Measurements from ENCODE around the gene GGT5.
A peak's percentile ranks its signal among the peaks of the same experiment; 100 is the strongest.
"Not testable (repeated sequence)": the region's sequence is repeated elsewhere in the genome, so short reads cannot be mapped to it uniquely, and the experiment has no call there.

Gene GGT5

GRCh38 chr22:24233235-24233634 is 11.6 kb downstream of the GGT5 start:
- no peak for DNase-seq (ENCODE audit: low read depth in 2 of 3, low spot score in 2 of 3)

- no peak for DNase-seq (ENCODE audit: low read depth in 2 of 3, low spot score in 2 of 3)
These were observed 12.2 kb downstream of the GGT5 start for GRCh38 chr22:24232725-24233124.

- no peak for DNase-seq (ENCODE audit: low read depth in 2 of 3, low spot score in 2 of 3)
These were observed 12.8 kb downstream of the GGT5 start for GRCh38 chr22:24232124-24232523.

GRCh38 chr22:24231706-24232105 is 13.2 kb downstream of the GGT5 start:
- DNase-seq (ENCODE audit: low read depth in 2 of 3, low spot score in 2 of 3): no peak

GRCh38 chr22:24230911-24231656 is 13.8 kb downstream of the GGT5 start:
- DNase-seq (ENCODE audit: low read depth in 2 of 3, low spot score in 2 of 3): peak in 2 of 3 experiments; percentile 66 to 70

GRCh38 chr22:24225951-24226350 is 18.9 kb downstream of the GGT5 start:
- no peak for DNase-seq (ENCODE audit: low read depth in 2 of 3, low spot score in 2 of 3)

GRCh38 chr22:24225044-24225601 is 19.8 kb downstream of the GGT5 start:
- DNase-seq (ENCODE audit: low read depth in 2 of 3, low spot score in 2 of 3): no peak

GRCh38 chr22:24224468-24224867 is 20.4 kb downstream of the GGT5 start:
- DNase-seq (ENCODE audit: low read depth in 2 of 3, low spot score in 2 of 3): no peak

- DNase-seq (ENCODE audit: low read depth in 2 of 3, low spot score in 2 of 3): no peak
These were observed 25.1 kb downstream of the GGT5 start for GRCh38 chr22:24219750-24220149.

GRCh38 chr22:24217384-24217783 is 27.5 kb downstream of the GGT5 start:
- no peak for DNase-seq (ENCODE audit: low read depth in 2 of 3, low spot score in 2 of 3)

GRCh38 chr22:24216541-24217209 is 28.2 kb downstream of the GGT5 start:
- no peak for DNase-seq (ENCODE audit: low read depth in 2 of 3, low spot score in 2 of 3)

GRCh38 chr22:24214467-24215285 is 30.2 kb downstream of the GGT5 start:
- DNase-seq (ENCODE audit: low read depth in 2 of 3, low spot score in 2 of 3): no peak

- DNase-seq (ENCODE audit: low read depth in 2 of 3, low spot score in 2 of 3): not testable (repeated sequence)
These were observed 31.8 kb downstream of the GGT5 start for GRCh38 chr22:24213111-24213510.

GRCh38 chr22:24211716-24212115 is 33.2 kb downstream of the GGT5 start:
- not testable (repeated sequence) for DNase-seq (ENCODE audit: low read depth in 2 of 3, low spot score in 2 of 3)

GRCh38 chr22:24210409-24210808 is 34.5 kb downstream of the GGT5 start:
- not testable (repeated sequence) for DNase-seq (ENCODE audit: low read depth in 2 of 3, low spot score in 2 of 3)

GRCh38 chr22:24209687-24210086 is 35.2 kb downstream of the GGT5 start:
- no peak for DNase-seq (ENCODE audit: low read depth in 2 of 3, low spot score in 2 of 3)

- no peak for DNase-seq (ENCODE audit: low read depth in 2 of 3, low spot score in 2 of 3)
These were observed 35.9 kb downstream of the GGT5 start for GRCh38 chr22:24209016-24209415.

GRCh38 chr22:24208012-24208749 is 36.7 kb downstream of the GGT5 start:
- no peak for DNase-seq (ENCODE audit: low read depth in 2 of 3, low spot score in 2 of 3)

GRCh38 chr22:24207264-24208011 is 37.4 kb downstream of the GGT5 start:
- no peak for DNase-seq (ENCODE audit: low read depth in 2 of 3, low spot score in 2 of 3)

Measured in activated CD8-positive, alpha-beta memory T cell treated with anti-CD3 and anti-CD28 coated beads for 48 hours (primary cell).